ENCODE measurements around the gene RBMS3.

GRCh38 chr3:30020380-30020779 lies 739.5 kb downstream of the RBMS3 start:
- no peak for TF ChIP-seq EZH2phosphoT487 (IDR thresholded peaks at IDR 0.05; ENCODE audit: borderline replicate concordance, low read depth, low read length)
- TF ChIP-seq CTCF (conservative IDR thresholded peaks at IDR 0.05; ENCODE audit: low read length) = no peak

Measured in OCI-LY7 (cell line).